PFSK-1 (cell line): ENCODE results near the gene FBXL14.

ENCODE experiments used
- FOXP2 ChIP-seq: optimal IDR thresholded peaks from 2 replicates; pipeline ENCODE3; 2011; ENCODE audit warnings: borderline replicate concordance, control low read depth, inconsistent platforms; ENCODE audit not compliant: insufficient read depth; ENCODE audit errors: extremely low read length, extremely low read depth
- POLR2AphosphoS5 ChIP-seq: IDR thresholded peaks from 2 replicates; pipeline ENCODE4 v1.6.1; 2012; ENCODE audit warnings: low read depth, mild to moderate bottlenecking, control low read depth, low read length, moderate library complexity
- SIN3A ChIP-seq: IDR thresholded peaks from 2 replicates; pipeline ENCODE4 v1.6.1; 2012; ENCODE audit warnings: mild to moderate bottlenecking, low read length, moderate library complexity, borderline replicate concordance; ENCODE audit not compliant: insufficient read depth
- TAF1 ChIP-seq: IDR thresholded peaks from 2 replicates; pipeline ENCODE4 v1.6.1; 2012; ENCODE audit warnings: low read length, control low read depth, borderline replicate concordance; ENCODE audit not compliant: insufficient read depth
- TF ChIP-seq, protein P1 (sequence below), 2 experiments: IDR thresholded peaks; 2 replicates each; pipeline versions ENCODE4 v1.6.1 to v1.8.0; 2011 to 2012; ENCODE audit warnings: low read depth in 2 of 2, low read length in 2 of 2, control low read depth in 1 of 2, inconsistent platforms in 1 of 2, mild to moderate bottlenecking in 1 of 2, moderate library complexity in 1 of 2; ENCODE audit not compliant: insufficient read depth in 1 of 2

- TF ChIP-seq, protein P1, sequence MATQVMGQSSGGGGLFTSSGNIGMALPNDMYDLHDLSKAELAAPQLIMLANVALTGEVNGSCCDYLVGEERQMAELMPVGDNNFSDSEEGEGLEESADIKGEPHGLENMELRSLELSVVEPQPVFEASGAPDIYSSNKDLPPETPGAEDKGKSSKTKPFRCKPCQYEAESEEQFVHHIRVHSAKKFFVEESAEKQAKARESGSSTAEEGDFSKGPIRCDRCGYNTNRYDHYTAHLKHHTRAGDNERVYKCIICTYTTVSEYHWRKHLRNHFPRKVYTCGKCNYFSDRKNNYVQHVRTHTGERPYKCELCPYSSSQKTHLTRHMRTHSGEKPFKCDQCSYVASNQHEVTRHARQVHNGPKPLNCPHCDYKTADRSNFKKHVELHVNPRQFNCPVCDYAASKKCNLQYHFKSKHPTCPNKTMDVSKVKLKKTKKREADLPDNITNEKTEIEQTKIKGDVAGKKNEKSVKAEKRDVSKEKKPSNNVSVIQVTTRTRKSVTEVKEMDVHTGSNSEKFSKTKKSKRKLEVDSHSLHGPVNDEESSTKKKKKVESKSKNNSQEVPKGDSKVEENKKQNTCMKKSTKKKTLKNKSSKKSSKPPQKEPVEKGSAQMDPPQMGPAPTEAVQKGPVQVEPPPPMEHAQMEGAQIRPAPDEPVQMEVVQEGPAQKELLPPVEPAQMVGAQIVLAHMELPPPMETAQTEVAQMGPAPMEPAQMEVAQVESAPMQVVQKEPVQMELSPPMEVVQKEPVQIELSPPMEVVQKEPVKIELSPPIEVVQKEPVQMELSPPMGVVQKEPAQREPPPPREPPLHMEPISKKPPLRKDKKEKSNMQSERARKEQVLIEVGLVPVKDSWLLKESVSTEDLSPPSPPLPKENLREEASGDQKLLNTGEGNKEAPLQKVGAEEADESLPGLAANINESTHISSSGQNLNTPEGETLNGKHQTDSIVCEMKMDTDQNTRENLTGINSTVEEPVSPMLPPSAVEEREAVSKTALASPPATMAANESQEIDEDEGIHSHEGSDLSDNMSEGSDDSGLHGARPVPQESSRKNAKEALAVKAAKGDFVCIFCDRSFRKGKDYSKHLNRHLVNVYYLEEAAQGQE (IDR thresholded peaks at IDR 0.05; ENCODE audit: insufficient read depth in 1 of 2, low read depth in 2 of 2, low read length in 2 of 2) = no peak
- TF ChIP-seq TAF1 = no peak
- TF ChIP-seq POLR2AphosphoS5 = no peak
- TF ChIP-seq SIN3A = no peak
- no peak for TF ChIP-seq FOXP2
These were observed 25.2 kb upstream of the FBXL14 start for GRCh38 chr12:1619587-1619986.
